ENCODE measurements around the gene SNF8. TPM values are rescaled to one million over a fixed set of nuclear protein-coding genes. Genes with fewer than 3 reads are reported as not detected.

Gene SNF8
- total and polyA plus RNA-seq, 2 donors (not counting 1 experiment from before 2014, with no cell fraction given) = 84.2 to 109 TPM

DNA sequence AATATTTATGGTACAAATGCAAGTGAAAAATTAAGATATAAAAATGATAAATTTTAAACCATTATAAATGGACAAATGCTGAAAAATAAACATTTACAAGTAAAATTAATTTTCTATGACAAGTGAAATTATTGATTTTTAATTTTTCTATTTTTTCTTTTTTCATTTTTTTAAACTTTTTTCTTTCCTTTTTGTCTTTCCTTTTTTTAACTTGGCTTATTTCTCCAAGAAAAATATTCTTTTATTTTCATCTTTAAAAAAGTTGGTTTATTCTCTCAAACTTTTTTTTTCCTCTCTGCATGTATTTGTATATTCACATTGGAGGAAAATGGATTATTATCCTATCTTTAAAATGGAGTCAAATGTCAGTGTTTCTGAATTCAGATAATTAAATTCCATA lies 48.7 kb upstream of the SNF8 start:
- Histone ChIP-seq H3K4me3 (replicated peaks in 1 of 4; ENCODE audit: control extremely low read depth in 1 of 4, insufficient read depth in 1 of 4, low read depth in 3 of 4, low read length in 4 of 4) (no peak overlapping the region), H3K36me3 (ENCODE audit: control insufficient read depth, insufficient read depth, low read length) (no peaks in the 10 kb centered on the region), H3K27me3 (ENCODE audit: control insufficient read depth, insufficient read depth, low read length) (peaks cover 45% of the 10 kb centered on the region), H2AFZ (ENCODE audit: low read length) (no peak overlapping the region), H3K79me2 (ENCODE audit: control insufficient read depth, insufficient read depth, low read length) (no peaks in the 10 kb centered on the region), H3K4me2 (ENCODE audit: extremely low read depth, insufficient read depth, low read length) (no peak overlapping the region), H4K20me1 (ENCODE audit: control insufficient read depth, extremely low read depth, insufficient read depth, low read length) (no peaks in the 10 kb centered on the region), H3K27ac (ENCODE audit: insufficient read depth, low read length) (no peak overlapping the region), H3K4me1 (ENCODE audit: control insufficient read depth, extremely low read depth, insufficient read depth, low read length) (no peaks in the 10 kb centered on the region), H3K9me3 (ENCODE audit: control insufficient read depth, insufficient read depth, low read depth, low read length) (no peaks in the 10 kb centered on the region), H3K9ac (ENCODE audit: insufficient read depth, low read length) (no peak overlapping the region)
- TF ChIP-seq, protein P1, sequence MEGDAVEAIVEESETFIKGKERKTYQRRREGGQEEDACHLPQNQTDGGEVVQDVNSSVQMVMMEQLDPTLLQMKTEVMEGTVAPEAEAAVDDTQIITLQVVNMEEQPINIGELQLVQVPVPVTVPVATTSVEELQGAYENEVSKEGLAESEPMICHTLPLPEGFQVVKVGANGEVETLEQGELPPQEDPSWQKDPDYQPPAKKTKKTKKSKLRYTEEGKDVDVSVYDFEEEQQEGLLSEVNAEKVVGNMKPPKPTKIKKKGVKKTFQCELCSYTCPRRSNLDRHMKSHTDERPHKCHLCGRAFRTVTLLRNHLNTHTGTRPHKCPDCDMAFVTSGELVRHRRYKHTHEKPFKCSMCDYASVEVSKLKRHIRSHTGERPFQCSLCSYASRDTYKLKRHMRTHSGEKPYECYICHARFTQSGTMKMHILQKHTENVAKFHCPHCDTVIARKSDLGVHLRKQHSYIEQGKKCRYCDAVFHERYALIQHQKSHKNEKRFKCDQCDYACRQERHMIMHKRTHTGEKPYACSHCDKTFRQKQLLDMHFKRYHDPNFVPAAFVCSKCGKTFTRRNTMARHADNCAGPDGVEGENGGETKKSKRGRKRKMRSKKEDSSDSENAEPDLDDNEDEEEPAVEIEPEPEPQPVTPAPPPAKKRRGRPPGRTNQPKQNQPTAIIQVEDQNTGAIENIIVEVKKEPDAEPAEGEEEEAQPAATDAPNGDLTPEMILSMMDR (conservative IDR thresholded peaks at IDR 0.05 in 1 of 2, IDR thresholded peaks at IDR 0.05 in 1 of 2; ENCODE audit: low read depth in 1 of 2, low read length in 2 of 2) = no peak
- TF ChIP-seq EZH2 (IDR thresholded peaks at IDR 0.05; ENCODE audit: low read length, missing control alignments) = no peak
- DNase-seq (ENCODE audit: low read depth in 2 of 2) = no peak

DNA sequence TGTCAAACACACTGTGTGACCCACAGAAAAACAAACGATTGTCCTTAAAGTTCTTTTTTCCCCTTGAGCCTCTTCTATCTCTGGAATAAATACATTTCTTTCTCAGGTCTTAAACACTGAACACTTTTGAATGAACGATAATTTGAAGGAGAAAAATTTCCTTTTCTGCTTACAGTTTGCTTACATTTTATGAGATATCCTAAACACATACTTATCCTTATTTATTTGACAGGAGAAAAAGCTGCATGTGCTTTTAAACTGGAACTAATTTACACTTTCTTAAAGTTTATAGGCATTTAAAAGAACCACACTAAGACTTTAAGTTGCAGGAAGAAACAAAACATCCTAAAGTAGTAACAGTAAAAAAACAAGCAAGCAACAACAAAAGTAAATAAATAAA lies 47.8 kb upstream of the SNF8 start:
- H3K4me3 ChIP-seq (replicated peaks in 1 of 4; ENCODE audit: control extremely low read depth in 1 of 4, insufficient read depth in 1 of 4, low read depth in 3 of 4, low read length in 4 of 4) = no peak overlapping the region
- DNase-seq (ENCODE audit: low read depth in 2 of 2) = no peak
- no peak overlapping the region for H3K27ac ChIP-seq (ENCODE audit: insufficient read depth, low read length)
- TF ChIP-seq, protein P1 (conservative IDR thresholded peaks at IDR 0.05 in 1 of 2, IDR thresholded peaks at IDR 0.05 in 1 of 2; ENCODE audit: low read depth in 1 of 2, low read length in 2 of 2) = no peak
- no peak for TF ChIP-seq EZH2 (IDR thresholded peaks at IDR 0.05; ENCODE audit: low read length, missing control alignments)
- H3K9ac ChIP-seq (ENCODE audit: insufficient read depth, low read length) = no peak overlapping the region
- no peak overlapping the region for H3K4me2 ChIP-seq (ENCODE audit: extremely low read depth, insufficient read depth, low read length)
- H3K4me1 ChIP-seq (ENCODE audit: control insufficient read depth, extremely low read depth, insufficient read depth, low read length) = no peaks in the 10 kb centered on the region
- H3K27me3 ChIP-seq (ENCODE audit: control insufficient read depth, insufficient read depth, low read length) = peaks cover 38% of the 10 kb centered on the region
- no peaks in the 10 kb centered on the region for H3K79me2 ChIP-seq (ENCODE audit: control insufficient read depth, insufficient read depth, low read length)
- no peaks in the 10 kb centered on the region for H3K9me3 ChIP-seq (ENCODE audit: control insufficient read depth, insufficient read depth, low read depth, low read length)
- no peak overlapping the region for H2AFZ ChIP-seq (ENCODE audit: low read length)
- H3K36me3 ChIP-seq (ENCODE audit: control insufficient read depth, insufficient read depth, low read length) = no peaks in the 10 kb centered on the region
- no peaks in the 10 kb centered on the region for H4K20me1 ChIP-seq (ENCODE audit: control insufficient read depth, extremely low read depth, insufficient read depth, low read length)

DNA sequence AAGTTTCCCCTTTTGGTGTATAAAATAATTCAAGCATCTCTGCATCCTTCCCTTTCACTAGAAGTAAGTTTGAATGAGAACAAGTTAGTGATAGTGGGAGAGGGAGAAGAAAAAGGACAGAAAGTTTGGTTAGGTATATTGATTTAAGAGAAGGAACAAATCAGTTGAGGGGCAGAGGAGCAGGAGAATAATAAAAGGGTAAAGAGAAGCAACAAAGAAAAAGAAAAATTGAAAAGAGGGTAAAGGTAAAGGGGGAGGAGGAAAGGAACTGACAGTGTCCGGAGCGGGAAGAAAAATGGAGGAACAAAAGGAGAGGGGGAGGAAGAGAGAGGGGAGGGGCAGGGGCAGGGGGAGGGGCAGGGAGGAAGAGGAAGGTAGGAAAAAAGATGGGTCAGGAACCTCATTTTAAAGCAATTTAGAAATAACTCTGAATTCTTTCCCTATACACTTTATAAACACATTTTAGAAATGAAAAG lies 46.3 kb upstream of the SNF8 start:
- H3K4me3 ChIP-seq (replicated peaks in 1 of 4; ENCODE audit: control extremely low read depth in 1 of 4, insufficient read depth in 1 of 4, low read depth in 3 of 4, low read length in 4 of 4) = no peak overlapping the region
- TF ChIP-seq EZH2 (IDR thresholded peaks at IDR 0.05; ENCODE audit: low read length, missing control alignments) = no peak
- TF ChIP-seq, protein P1 (conservative IDR thresholded peaks at IDR 0.05 in 1 of 2, IDR thresholded peaks at IDR 0.05 in 1 of 2; ENCODE audit: low read depth in 1 of 2, low read length in 2 of 2) = no peak
- no peak overlapping the region for H2AFZ ChIP-seq (ENCODE audit: low read length)
- H3K9ac ChIP-seq (ENCODE audit: insufficient read depth, low read length) = no peak overlapping the region
- no peaks in the 10 kb centered on the region for H3K79me2 ChIP-seq (ENCODE audit: control insufficient read depth, insufficient read depth, low read length)
- H4K20me1 ChIP-seq (ENCODE audit: control insufficient read depth, extremely low read depth, insufficient read depth, low read length) = no peaks in the 10 kb centered on the region
- H3K27me3 ChIP-seq (ENCODE audit: control insufficient read depth, insufficient read depth, low read length) = peaks cover 28% of the 10 kb centered on the region
- H3K4me1 ChIP-seq (ENCODE audit: control insufficient read depth, extremely low read depth, insufficient read depth, low read length) = no peaks in the 10 kb centered on the region
- no peak overlapping the region for H3K4me2 ChIP-seq (ENCODE audit: extremely low read depth, insufficient read depth, low read length)
- H3K27ac ChIP-seq (ENCODE audit: insufficient read depth, low read length) = no peak overlapping the region
- H3K9me3 ChIP-seq (ENCODE audit: control insufficient read depth, insufficient read depth, low read depth, low read length) = no peaks in the 10 kb centered on the region
- H3K36me3 ChIP-seq (ENCODE audit: control insufficient read depth, insufficient read depth, low read length) = no peaks in the 10 kb centered on the region
- DNase-seq (ENCODE audit: low read depth in 2 of 2) = no peak
